GM10266 (cell line): ENCODE measurements around the gene MICAL3.

Experiments used
- DNase-seq: peaks from one replicate; pipeline ENCODE4 v3.0.0; 2012; ENCODE audit errors: extremely low spot score
- TF ChIP-seq, protein P1 (sequence below): IDR thresholded peaks from 2 replicates; pipeline ENCODE4 v1.5.1; 2012; ENCODE audit warnings: mild to moderate bottlenecking, low read depth; ENCODE audit not compliant: control insufficient read depth, insufficient read depth; ENCODE audit errors: missing control alignments

Gene MICAL3

DNA sequence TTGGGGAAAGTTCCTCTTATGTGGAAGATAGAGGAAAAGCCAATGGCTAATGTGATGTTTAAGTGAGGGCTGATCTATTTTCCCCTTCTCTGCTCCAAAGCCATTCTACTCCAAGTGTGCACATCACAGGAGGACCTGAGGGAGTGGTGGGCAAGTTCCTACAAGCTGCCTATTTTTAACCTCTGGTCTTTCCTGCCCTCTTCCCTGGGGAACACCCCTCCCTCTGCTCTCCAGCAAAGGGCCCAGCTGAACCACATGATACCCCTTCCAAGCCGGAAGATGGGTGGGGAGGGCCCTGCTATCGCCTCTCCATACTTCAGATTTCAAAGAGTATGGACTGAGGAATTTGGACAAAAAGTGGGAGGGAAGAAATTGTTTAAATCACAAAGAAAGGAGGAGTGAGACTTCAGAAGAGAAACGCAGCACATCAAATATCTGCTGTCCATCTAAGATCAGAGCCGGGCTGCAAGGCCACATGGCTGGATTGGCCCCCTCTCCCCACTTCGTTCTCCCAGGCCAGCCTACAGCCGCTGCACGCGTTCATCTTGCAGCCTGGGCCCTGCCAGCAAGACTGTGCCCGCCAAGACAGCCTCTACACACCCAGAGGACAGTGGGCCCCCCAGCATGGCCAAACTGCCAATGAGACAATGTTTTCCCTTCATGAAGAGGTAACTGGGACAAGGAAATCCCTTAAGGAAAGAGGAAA is 77.5 kb downstream of the MICAL3 start:
- TF ChIP-seq, protein P1, sequence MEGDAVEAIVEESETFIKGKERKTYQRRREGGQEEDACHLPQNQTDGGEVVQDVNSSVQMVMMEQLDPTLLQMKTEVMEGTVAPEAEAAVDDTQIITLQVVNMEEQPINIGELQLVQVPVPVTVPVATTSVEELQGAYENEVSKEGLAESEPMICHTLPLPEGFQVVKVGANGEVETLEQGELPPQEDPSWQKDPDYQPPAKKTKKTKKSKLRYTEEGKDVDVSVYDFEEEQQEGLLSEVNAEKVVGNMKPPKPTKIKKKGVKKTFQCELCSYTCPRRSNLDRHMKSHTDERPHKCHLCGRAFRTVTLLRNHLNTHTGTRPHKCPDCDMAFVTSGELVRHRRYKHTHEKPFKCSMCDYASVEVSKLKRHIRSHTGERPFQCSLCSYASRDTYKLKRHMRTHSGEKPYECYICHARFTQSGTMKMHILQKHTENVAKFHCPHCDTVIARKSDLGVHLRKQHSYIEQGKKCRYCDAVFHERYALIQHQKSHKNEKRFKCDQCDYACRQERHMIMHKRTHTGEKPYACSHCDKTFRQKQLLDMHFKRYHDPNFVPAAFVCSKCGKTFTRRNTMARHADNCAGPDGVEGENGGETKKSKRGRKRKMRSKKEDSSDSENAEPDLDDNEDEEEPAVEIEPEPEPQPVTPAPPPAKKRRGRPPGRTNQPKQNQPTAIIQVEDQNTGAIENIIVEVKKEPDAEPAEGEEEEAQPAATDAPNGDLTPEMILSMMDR, result no peak
- DNase-seq, result no peak

DNA sequence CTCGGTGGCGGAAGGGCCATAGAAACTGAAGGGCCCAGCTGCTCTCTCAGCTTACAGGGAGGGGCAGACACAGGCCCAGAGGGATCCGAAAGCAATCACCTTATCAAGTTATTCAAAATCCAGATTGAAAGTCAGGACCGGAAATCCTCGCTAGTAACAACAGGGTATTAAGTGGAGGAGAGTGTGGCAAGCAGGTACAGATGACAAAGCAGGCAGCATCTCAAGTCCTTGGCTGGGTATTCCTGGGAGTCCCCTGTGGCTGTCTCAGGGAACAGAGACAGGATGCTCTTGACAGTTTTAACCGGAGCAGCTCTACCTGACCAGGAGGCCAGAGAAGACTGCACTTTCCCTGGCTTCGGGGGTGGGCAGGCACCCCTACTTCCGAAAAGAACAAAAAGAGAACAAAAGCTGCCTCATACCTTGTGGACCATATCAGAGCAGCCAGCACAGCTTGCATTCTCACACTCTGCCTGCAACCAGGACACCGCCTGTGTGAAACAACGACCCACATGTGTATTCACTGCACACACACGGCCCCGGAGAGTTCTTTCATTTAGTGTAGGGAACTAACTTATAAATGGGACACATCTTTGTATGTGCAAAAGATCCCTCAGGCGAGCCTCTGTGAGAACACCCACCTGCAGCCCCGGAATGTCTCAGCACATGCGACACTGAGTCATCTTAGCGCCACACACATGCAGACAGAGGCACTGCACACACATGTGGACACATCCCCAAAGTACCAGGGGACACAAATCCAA is 78.3 kb downstream of the MICAL3 start:
- DNase-seq, result no peak
- TF ChIP-seq, protein P1, result no peak

DNA sequence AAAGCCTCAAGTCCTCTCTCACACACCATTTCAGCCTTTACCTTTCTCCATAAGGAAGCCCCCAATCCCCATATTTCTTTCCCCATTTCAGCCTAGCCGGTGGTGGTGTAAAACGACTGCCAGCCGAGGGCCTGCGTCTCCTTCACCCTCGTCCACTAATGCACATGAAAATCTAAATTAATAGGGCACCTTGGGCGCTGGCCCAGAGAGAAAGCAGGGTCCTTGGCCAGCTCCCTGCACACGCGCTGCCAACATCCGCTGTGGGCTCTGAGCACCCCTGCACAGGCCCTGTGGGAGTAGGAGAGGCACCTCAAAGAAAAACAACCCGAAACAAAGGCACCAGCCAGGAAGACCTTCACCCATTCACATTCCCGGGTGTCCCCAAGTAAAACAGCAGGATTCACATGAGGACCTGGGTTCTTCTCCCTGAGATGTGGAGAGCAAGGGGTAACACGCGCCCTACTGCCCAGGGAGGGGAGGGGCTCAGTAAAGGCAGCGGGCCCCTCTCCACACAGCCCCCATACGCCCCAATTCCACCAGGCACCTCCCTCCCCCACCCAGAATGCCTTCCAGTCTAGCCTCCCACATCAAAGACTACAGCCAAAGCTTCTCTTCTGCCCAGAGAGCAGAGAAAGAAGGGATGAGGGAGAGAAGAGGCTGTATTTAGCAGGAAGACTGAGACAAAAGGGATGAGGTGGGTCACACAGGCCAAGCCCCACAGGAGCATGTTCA is 79.0 kb downstream of the MICAL3 start:
- TF ChIP-seq, protein P1, result no peak
- no peak for DNase-seq

DNA sequence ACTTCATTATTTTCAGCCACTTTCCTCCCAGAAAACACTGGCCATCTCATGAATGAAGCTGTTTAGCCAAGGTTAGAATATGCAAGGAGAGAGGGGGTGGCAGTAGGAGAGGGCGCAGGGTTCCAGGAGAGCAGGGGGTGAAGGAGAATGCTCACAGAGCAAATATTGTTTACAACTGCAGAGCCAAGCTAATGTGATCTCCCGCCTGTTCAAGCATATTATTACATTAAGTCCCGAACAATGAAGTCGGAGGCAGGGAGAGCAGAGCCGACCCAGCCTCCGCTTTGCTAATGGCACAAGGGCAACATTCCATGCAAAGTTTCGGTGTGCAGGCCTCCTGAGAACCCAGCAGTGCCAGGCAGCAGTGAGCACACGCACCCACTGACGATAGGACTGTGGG is 80.1 kb downstream of the MICAL3 start:
- TF ChIP-seq, protein P1, result no peak
- DNase-seq, result no peak

DNA sequence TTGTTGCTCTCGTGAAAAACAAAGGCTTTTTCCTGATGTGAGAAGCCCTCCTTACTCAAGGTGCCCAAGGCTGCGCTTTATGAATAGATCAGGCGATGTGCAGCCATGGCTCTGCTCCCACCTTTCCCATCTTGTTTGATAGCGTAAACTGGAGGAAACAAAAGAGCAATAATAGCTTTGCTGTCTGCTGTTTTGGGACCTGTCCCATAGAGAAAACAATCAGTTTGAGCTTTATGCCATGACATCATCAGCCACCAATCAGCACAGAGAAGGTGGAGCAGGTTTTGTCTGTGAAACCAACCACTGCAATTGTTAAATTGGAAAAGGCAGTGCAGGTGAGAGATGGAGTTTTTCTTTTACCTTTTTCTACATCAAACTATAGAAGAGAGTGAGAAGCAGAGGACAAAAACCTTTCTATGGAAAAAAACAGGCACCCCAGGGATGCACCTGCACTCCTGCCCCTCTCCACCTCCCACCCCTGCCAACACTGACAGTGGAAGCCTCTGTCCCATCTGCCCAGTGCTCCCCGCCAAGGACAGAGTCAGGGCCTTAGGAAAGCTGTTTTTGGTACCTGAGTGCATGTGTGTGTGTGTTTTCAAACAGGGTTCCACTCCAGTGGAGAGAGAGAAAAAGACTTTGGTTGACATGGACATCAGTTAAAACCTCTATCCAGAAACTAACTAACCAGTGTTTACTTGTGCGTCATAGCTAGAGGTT is 80.7 kb downstream of the MICAL3 start:
- no peak for DNase-seq
- TF ChIP-seq, protein P1, result no peak

DNA sequence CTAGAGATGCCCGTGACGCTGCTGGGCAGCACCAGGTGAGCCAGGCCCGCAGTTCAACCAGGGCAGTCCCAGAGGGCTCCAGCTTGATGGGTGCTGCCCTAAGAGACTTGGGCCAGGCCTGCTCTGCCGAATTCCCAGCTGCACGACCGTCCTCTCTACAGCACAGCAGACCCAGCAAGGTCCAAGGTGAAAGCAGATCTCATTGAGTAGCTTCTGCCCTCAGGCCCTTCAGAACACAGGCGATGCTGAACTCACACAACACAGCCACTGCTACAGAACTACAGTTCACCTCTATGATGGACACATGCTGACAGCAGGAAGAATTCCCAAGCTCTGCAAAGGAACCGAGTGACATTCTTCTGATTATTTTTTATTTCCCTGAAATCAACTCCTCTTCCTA is 81.6 kb downstream of the MICAL3 start:
- TF ChIP-seq, protein P1, result no peak

More for the DNA sequence above, 81.6 kb downstream of the MICAL3 start:
- DNase-seq, result no peak
